Medulla oblongata (tissue), 1 donor: Measurements from ENCODE around the gene SPOCK1.

ENCODE experiments used
- DNase-seq: peaks from one replicate; pipeline ENCODE4 v3.0.0-alpha.2; 2015; ENCODE audit errors: extremely low spot score

SPOCK1 gene

GRCh38 chr5:137492331-137492730 lies 6.8 kb downstream of the SPOCK1 start:
- DNase-seq = no peak

- no peak for DNase-seq
Observed at GRCh38 chr5:137491121-137491520, 8.0 kb downstream of the SPOCK1 start.

- no peak for DNase-seq
Observed at GRCh38 chr5:137490591-137490990, 8.5 kb downstream of the SPOCK1 start.

- DNase-seq = peak; percentile 31
Observed at GRCh38 chr5:137488974-137489373, 10.2 kb downstream of the SPOCK1 start.

GRCh38 chr5:137488516-137488915 lies 10.6 kb downstream of the SPOCK1 start:
- no peak for DNase-seq

GRCh38 chr5:137487600-137487999 lies 11.5 kb downstream of the SPOCK1 start:
- peak; percentile 50 for DNase-seq

GRCh38 chr5:137486707-137487106 lies 12.4 kb downstream of the SPOCK1 start:
- DNase-seq = no peak

GRCh38 chr5:137481596-137481995 lies 17.5 kb downstream of the SPOCK1 start:
- no peak for DNase-seq

GRCh38 chr5:137478043-137478442 lies 21.1 kb downstream of the SPOCK1 start:
- DNase-seq = no peak

GRCh38 chr5:137470921-137471220 lies 28.3 kb downstream of the SPOCK1 start:
- DNase-seq = no peak

GRCh38 chr5:137470111-137470920 lies 28.8 kb downstream of the SPOCK1 start:
- no peak for DNase-seq

GRCh38 chr5:137466889-137467288 lies 32.2 kb downstream of the SPOCK1 start:
- DNase-seq = peak; percentile 88

GRCh38 chr5:137465930-137466329 lies 33.2 kb downstream of the SPOCK1 start:
- peak; percentile 22 for DNase-seq

- peak; percentile 84 for DNase-seq
Observed at GRCh38 chr5:137462816-137463520, 36.2 kb downstream of the SPOCK1 start.

- DNase-seq = peak; percentile 25
Observed at GRCh38 chr5:137462265-137462590, 36.9 kb downstream of the SPOCK1 start.

- DNase-seq = peak; percentile 20
Observed at GRCh38 chr5:137461391-137462264, 37.5 kb downstream of the SPOCK1 start.

- DNase-seq = no peak
Observed at GRCh38 chr5:137454671-137455070, 44.5 kb downstream of the SPOCK1 start.

- peak; percentile 31 for DNase-seq
Observed at GRCh38 chr5:137453483-137454080, 45.5 kb downstream of the SPOCK1 start.

- no peak for DNase-seq
Observed at GRCh38 chr5:137450759-137451158, 48.4 kb downstream of the SPOCK1 start.

GRCh38 chr5:137448868-137449267 lies 50.3 kb downstream of the SPOCK1 start:
- DNase-seq = no peak

- DNase-seq = no peak
Observed at GRCh38 chr5:137446615-137447014, 52.5 kb downstream of the SPOCK1 start.

GRCh38 chr5:137446151-137446550 lies 53.0 kb downstream of the SPOCK1 start:
- DNase-seq = no peak
